Measurements from ENCODE around the gene CTCFL.

The CTCFL gene

DNA sequence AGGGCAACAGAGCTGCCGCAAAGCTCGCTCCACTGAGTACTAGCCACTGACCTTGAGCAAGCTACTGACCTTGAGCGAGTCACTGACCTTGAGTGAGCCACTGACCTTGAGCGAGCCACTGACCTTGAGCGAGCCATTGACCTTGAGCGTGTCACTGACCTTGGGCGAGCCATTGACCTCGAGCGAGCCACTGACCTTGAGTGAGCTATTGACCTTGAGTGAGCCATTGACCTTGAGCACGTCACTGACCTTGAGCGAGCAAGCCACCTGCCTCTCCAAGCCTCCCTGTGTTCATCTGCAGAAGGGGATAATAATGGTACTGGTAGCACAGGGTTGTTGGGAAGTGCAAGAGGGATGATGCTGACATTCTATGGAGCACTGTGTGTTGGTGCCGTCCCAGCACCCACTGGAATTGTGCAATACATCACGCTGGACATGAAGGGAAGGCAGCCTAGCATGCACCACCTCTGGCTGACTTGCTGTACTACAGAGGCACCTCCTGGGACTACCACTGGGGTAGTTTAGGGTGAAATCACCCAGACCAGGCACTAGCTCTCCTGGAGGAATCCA lies 60.2 kb downstream of the CTCFL start:
- peaks cover 2% of the 10 kb centered on the region for H3K27me3 ChIP-seq (ENCODE audit: insufficient read depth, low read length)
- no peak overlapping the region for H2AFZ ChIP-seq (ENCODE audit: low read depth, low read length)
- H3K9me3 ChIP-seq (ENCODE audit: low read length): no peaks in the 10 kb centered on the region
- H3K36me3 ChIP-seq (ENCODE audit: insufficient read depth, low read length): no peaks in the 10 kb centered on the region
- H3K4me3 ChIP-seq (ENCODE audit: low read length): no peak overlapping the region
- peaks cover 2% of the 10 kb centered on the region for H3K4me1 ChIP-seq (ENCODE audit: insufficient read depth, low read length)

DNA sequence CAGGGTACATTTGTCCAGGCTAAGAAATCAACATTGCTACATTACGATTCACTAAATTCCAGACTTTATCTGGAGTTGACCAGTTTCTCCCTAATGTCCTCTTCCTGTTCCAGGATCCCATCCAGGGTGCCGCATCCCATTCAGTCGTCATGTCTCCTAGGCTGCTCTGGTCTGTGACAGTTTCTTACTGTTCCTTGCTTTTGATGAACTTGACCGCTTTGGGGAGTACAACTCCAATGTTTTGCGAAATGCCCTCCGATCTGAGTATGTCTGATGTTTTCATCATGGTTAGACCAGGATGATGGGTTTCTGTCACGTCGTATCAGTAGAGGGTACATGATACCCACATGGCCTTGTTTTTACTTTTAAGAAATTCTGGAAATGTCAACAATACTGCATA lies 62.2 kb downstream of the CTCFL start:
- Histone ChIP-seq H3K4me1 (ENCODE audit: insufficient read depth, low read length) (peaks cover 2% of the 10 kb centered on the region), H3K27me3 (ENCODE audit: insufficient read depth, low read length) (peaks cover 2% of the 10 kb centered on the region), H2AFZ (ENCODE audit: low read depth, low read length) (no peak overlapping the region), H3K9me3 (ENCODE audit: low read length) (no peaks in the 10 kb centered on the region), H3K4me3 (ENCODE audit: low read length) (no peak overlapping the region), H3K36me3 (ENCODE audit: insufficient read depth, low read length) (no peaks in the 10 kb centered on the region)

DNA sequence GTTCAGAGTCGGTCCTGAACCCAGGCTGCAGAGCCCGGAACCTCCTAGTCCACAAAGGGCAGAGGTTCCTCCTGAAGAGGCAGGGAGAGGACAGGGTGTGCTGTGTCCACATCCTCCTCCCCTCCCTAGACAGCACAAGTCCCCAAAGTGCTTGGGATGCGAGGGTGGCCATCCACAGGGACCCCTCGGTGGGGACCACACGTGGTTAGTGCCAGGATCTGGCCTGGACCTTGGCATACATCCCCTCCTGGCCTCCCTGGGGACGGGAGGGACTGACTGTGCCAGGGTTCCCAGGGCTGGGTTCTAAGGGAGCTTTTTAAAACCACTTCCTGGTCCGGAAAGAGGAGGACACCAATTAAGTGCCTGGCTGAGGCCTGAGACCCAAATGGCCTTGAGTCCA lies 63.2 kb downstream of the CTCFL start:
- peaks cover 2% of the 10 kb centered on the region for H3K27me3 ChIP-seq (ENCODE audit: insufficient read depth, low read length)
- H3K4me1 ChIP-seq (ENCODE audit: insufficient read depth, low read length): peaks cover 2% of the 10 kb centered on the region
- no peaks in the 10 kb centered on the region for H3K36me3 ChIP-seq (ENCODE audit: insufficient read depth, low read length)
- H2AFZ ChIP-seq (ENCODE audit: low read depth, low read length): no peak overlapping the region
- H3K4me3 ChIP-seq (ENCODE audit: low read length): no peak overlapping the region
- no peaks in the 10 kb centered on the region for H3K9me3 ChIP-seq (ENCODE audit: low read length)

DNA sequence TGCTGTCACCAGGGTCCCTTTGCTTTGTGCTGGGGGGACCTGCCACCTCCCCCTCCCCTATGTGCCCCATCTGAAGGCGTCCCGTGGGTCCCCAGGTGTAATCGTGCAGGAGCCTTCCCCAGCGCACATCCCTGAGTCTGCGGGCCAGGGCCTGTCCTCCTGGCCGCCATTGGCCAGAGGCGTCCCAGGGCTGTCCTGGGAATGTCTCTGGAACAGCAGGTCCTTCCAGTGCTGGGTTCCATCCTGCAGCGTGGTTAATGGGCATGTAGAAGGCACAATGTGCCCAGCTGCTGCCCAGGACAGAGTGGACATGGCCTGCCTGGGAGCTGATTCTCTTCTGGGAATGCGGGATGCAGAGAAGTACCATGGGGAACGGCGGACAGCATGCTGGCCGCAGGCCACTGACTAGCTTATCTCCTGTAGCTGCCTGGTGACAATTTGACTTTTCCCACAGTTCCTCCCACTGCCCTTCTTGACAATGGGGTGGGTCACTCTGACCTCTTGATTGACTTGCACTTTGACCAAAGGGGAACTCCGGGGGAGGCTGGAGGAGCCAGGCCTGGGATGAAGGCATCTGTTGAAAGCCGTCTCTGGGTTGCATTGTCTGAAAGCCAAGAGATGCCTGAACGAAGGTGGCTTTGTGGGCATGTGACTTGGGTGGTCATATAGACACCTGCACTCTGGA lies 64.0 kb downstream of the CTCFL start:
- Histone ChIP-seq H3K36me3 (ENCODE audit: insufficient read depth, low read length) (no peaks in the 10 kb centered on the region), H3K4me1 (ENCODE audit: insufficient read depth, low read length) (peaks cover 2% of the 10 kb centered on the region), H3K4me3 (ENCODE audit: low read length) (no peak overlapping the region)

DNA sequence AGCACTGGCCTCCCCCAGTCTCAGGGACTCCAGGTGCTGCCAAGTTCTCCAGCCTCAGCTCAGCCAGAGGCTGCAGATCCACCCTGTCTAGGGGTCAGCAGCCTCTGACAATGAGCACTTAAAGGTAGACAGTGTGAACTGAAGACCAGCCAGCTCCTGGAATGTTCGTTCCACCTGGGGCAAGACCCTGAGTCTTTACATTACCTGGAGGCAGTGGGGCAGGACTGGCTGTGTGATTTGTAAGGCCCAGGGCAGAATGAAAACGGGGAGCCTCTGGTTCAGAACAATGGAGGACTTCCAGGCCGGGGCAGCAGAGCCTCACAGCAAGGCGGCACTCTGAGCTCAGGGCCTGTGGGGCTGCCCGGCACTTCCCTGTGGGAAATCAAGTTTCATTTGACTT lies 65.0 kb downstream of the CTCFL start:
- peaks cover 2% of the 10 kb centered on the region for H3K27me3 ChIP-seq (ENCODE audit: insufficient read depth, low read length)
- H2AFZ ChIP-seq (ENCODE audit: low read depth, low read length): no peak overlapping the region
- no peaks in the 10 kb centered on the region for H3K9me3 ChIP-seq (ENCODE audit: low read length)
- peaks cover 2% of the 10 kb centered on the region for H3K4me1 ChIP-seq (ENCODE audit: insufficient read depth, low read length)
- H3K36me3 ChIP-seq (ENCODE audit: insufficient read depth, low read length): no peaks in the 10 kb centered on the region
- H3K4me3 ChIP-seq (ENCODE audit: low read length): no peak overlapping the region

More for the DNA sequence above, 64.0 kb downstream of the CTCFL start:
- no peaks in the 10 kb centered on the region for H3K9me3 ChIP-seq (ENCODE audit: low read length)
- H2AFZ ChIP-seq (ENCODE audit: low read depth, low read length): no peak overlapping the region
- peaks cover 2% of the 10 kb centered on the region for H3K27me3 ChIP-seq (ENCODE audit: insufficient read depth, low read length)

DNA sequence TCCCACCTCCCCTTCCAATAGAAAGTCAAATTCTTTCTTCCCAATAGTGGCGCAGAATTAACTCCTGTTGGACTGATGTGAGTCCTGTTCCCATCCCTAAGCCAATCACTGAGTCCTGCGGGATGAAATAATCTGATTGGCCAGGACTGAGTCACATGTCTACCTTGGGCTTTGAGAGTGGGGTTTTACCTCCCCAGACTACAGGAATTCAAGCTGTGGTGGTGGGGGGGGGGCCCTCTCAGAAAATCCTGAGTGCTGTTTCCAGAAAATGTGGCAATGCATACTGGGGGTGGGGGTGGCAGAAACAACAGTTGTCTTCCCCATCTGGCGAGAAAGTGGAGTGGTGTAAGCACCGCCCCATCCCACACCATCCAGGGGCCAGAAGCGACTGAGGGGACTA lies 65.7 kb downstream of the CTCFL start:
- peaks cover 2% of the 10 kb centered on the region for H3K4me1 ChIP-seq (ENCODE audit: insufficient read depth, low read length)
- H3K4me3 ChIP-seq (ENCODE audit: low read length): no peak overlapping the region
- H3K9me3 ChIP-seq (ENCODE audit: low read length): no peaks in the 10 kb centered on the region
- no peaks in the 10 kb centered on the region for H3K36me3 ChIP-seq (ENCODE audit: insufficient read depth, low read length)
- peaks cover 2% of the 10 kb centered on the region for H3K27me3 ChIP-seq (ENCODE audit: insufficient read depth, low read length)
- no peak overlapping the region for H2AFZ ChIP-seq (ENCODE audit: low read depth, low read length)

DNA sequence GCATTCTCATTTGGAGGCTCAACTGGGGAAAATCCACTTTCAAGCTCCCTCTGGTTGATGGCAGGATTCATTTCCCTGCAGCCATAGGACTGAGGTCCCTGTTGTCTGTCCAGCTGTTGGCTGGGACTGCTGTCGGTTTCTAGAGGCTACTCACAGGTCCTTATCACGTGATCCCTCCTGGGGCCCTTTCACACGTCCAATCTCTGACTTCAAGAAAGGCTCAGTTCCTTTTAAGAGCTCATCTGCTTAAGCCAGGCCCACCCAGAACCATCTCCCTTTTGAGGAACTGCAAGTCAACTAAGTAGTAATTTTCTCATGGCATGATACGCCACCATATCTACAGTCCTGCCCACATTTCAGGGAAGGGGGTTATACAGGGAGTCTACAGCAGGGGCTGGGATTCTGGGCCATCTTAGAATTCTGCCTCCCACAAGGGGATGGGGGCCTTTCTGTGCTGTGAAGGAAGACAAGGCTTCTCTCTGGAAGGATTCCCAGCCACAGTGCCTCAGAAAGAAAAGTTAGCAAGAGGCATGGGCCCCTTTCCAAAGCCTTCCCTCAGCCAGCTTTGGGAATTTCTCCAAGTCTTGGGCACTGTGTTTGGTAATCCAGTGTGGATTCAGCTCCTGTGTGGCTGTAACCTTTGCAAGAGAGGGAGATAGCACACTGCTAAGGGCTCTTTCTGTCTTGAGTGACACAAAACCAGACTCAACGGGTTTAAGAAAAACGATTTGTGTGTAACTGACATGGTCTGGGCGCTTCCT lies 66.4 kb downstream of the CTCFL start:
- no peaks in the 10 kb centered on the region for H3K36me3 ChIP-seq (ENCODE audit: insufficient read depth, low read length)
- no peaks in the 10 kb centered on the region for H3K9me3 ChIP-seq (ENCODE audit: low read length)
- peaks cover 2% of the 10 kb centered on the region for H3K4me1 ChIP-seq (ENCODE audit: insufficient read depth, low read length)
- peaks cover 2% of the 10 kb centered on the region for H3K27me3 ChIP-seq (ENCODE audit: insufficient read depth, low read length)
- H2AFZ ChIP-seq (ENCODE audit: low read depth, low read length): no peak overlapping the region
- no peak overlapping the region for H3K4me3 ChIP-seq (ENCODE audit: low read length)

DNA sequence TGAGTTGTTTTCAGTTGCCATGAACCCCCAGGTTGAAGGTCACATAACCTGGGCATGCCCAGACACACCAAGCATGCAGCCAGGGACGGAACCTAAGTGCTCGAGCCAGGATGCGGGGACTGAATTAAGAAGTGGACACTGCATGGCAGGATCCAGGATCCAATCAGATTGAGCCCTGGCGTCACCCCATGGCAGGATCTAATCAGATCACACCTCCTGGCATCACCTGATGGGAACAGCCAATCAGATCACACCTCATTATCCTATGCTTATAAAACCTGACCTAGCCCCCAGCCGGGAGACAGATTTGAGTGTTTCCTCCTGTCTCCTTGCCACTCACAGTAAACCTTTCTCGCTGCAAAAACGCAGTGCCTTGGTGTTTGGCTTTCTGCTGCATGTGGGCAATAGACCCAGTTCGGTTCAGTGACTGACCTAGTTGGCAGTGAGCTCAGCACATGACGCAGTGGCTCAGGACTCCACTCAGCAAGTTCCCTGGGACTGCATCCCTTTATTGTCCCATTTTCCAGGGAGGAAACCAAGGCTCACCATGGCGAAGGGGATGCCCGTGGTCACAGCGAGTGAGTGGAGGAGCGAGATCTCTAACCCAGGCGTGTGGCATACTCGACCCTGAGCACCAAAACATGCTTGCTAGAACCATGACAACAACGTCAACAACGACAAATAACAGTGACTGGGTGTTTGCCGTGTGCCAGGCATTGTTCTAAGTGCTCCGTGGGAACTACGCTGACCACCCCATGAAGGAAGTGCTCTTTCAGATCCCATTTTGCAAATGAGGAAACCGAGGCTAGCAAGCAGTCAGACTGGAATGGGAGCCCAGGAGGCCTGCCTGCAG lies 67.5 kb downstream of the CTCFL start:
- H2AFZ ChIP-seq (ENCODE audit: low read depth, low read length): no peak overlapping the region
- no peaks in the 10 kb centered on the region for H3K36me3 ChIP-seq (ENCODE audit: insufficient read depth, low read length)
- no peak overlapping the region for H3K4me3 ChIP-seq (ENCODE audit: low read length)
- H3K9me3 ChIP-seq (ENCODE audit: low read length): no peaks in the 10 kb centered on the region
- peaks cover 2% of the 10 kb centered on the region for H3K27me3 ChIP-seq (ENCODE audit: insufficient read depth, low read length)
- peaks cover 2% of the 10 kb centered on the region for H3K4me1 ChIP-seq (ENCODE audit: insufficient read depth, low read length)

DNA sequence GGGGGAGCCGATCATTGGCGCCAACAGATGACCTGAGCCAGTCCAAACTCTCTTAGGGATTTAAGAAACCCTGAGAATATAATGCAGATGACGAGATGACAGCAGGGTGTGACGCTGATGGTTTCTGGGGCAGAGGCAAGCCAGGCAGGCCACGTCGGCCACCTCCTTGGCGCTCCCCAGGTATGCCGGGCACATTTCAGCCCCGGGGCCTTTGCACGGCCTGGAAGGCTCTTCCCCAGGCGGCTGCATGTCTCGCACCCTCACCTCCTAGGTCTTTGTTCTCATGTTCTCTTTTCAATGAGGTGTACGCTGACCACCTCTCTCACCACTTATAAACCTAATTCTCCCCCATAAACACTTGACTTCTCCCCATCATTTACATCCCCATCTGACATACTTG lies 68.8 kb downstream of the CTCFL start:
- Histone ChIP-seq H2AFZ (ENCODE audit: low read depth, low read length) (no peak overlapping the region), H3K9me3 (ENCODE audit: low read length) (no peaks in the 10 kb centered on the region), H3K4me1 (ENCODE audit: insufficient read depth, low read length) (peaks cover 1% of the 10 kb centered on the region), H3K4me3 (ENCODE audit: low read length) (no peak overlapping the region), H3K36me3 (ENCODE audit: insufficient read depth, low read length) (no peaks in the 10 kb centered on the region), H3K27me3 (ENCODE audit: insufficient read depth, low read length) (peaks cover 2% of the 10 kb centered on the region)

DNA sequence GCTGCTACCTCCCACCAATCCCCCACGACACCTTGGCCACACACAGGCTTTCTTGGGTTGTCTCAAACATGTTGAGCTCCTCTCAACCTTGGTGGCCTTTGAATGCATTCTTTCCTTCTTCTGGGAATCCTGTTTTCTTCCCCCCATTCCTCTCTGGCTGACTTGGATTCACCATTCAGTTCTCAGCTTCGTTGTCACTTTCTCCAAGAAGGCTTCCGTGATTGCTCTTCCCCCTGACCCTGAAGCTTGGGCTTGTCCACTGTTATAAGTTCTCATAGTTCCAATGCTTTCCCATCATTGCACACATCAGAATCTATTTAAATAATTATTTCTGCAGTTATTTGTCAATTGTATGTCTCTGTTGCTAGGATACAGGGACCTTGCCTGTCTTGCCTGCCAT lies 69.6 kb downstream of the CTCFL start:
- no peaks in the 10 kb centered on the region for H3K4me1 ChIP-seq (ENCODE audit: insufficient read depth, low read length)
- H3K36me3 ChIP-seq (ENCODE audit: insufficient read depth, low read length): no peaks in the 10 kb centered on the region
- peaks cover 7% of the 10 kb centered on the region for H3K27me3 ChIP-seq (ENCODE audit: insufficient read depth, low read length)
- no peak overlapping the region for H3K4me3 ChIP-seq (ENCODE audit: low read length)
- no peaks in the 10 kb centered on the region for H3K9me3 ChIP-seq (ENCODE audit: low read length)
- H2AFZ ChIP-seq (ENCODE audit: low read depth, low read length): no peak overlapping the region

DNA sequence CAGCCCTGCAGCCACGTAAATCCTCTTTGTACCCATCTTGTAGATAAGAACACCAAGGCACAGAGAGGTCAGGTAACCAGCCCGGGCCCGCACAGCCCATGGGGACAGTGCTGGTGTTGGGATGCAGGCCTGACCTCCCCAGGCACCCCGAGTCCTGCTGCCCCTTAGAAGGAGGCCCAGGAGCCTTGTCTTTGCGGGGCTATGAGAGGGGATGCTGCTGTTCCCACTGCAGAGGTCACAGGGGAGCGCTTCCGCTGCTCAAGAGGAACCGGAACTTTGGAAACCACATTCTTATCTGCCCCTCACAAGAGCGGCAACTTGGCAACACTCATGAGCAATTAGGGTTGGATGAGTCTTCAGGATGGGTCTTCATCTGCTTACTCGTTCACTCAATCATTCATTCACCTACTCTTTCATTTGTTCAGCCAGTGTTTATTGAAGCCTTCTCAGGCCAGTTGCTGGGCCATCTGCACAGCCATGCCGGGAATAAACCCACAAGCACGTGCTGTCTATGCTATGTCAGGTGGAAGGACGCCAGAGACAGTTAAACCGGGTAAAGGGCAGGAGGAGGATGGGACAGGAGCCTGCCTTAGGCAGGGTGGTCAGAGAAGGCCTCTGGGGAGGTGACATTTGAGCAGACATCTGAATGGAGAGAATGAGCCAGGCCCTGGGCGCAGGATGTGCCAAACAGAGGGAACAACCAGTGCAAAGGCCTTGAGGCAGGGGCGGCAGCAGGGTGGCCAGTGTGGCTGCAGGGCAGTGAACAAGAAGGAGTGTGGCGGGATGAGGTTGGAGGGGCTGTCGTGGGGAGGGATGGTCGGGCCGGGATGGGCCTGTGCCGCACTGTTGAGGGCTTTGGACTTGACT lies 72.9 kb downstream of the CTCFL start:
- Histone ChIP-seq H3K27me3 (ENCODE audit: insufficient read depth, low read length) (peaks cover 17% of the 10 kb centered on the region), H2AFZ (ENCODE audit: low read depth, low read length) (no peak overlapping the region), H3K4me1 (ENCODE audit: insufficient read depth, low read length) (no peaks in the 10 kb centered on the region), H3K36me3 (ENCODE audit: insufficient read depth, low read length) (no peaks in the 10 kb centered on the region), H3K9me3 (ENCODE audit: low read length) (no peaks in the 10 kb centered on the region), H3K4me3 (ENCODE audit: low read length) (no peak overlapping the region)

DNA sequence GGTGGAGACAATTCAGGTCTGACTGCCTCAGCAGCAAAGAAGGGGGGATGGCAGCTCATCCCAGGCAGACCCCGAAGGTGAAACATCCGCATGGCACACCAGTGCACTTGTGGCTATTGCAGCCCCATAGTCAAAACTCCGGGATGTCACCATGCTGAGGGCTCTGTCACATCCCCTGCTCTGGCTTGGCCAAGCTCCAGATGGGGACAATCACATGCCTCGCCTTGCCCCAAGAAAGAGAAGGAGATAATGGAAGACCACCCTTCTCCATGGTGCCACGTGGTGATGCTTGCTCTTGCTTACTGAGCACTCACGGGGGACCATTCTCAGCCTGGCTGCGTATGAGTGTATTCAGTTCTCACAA lies 73.5 kb downstream of the CTCFL start:
- H3K4me1 ChIP-seq (ENCODE audit: insufficient read depth, low read length): no peaks in the 10 kb centered on the region

More for the DNA sequence above, 73.5 kb downstream of the CTCFL start:
- Histone ChIP-seq H3K9me3 (ENCODE audit: low read length) (no peaks in the 10 kb centered on the region), H2AFZ (ENCODE audit: low read depth, low read length) (no peak overlapping the region), H3K27me3 (ENCODE audit: insufficient read depth, low read length) (peaks cover 20% of the 10 kb centered on the region), H3K36me3 (ENCODE audit: insufficient read depth, low read length) (no peaks in the 10 kb centered on the region), H3K4me3 (ENCODE audit: low read length) (no peak overlapping the region)

Data from neuron (in vitro differentiated cells).